GM11168 (cell line): ENCODE measurements around the gene CSNK1A1.

Experiments used
- in situ Hi-C: fragments of 300-500 bp; cut with MboI; formaldehyde crosslinking; loops from one replicate; pipeline ENCODE4 v1.12.0; 2022; ENCODE audit warnings: low sequenced_read_pairs; ENCODE audit not compliant: unreplicated experiment

The CSNK1A1 gene

DNA sequence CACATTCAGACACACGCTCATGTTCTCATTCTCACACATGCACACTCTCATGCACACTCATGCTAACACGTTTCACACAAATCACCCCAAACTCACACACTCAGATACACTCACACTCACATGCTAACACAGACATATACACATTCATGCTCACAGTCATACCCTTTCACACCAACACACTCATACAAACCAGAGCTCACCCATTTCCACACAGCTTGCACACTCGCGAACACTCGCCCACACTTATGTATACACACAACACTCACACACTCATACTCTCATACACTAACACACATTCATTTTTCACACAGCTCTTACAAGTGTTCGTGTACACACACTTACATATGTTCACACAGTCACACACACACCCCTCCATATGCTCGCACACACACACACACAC, 108.0 kb downstream of the CSNK1A1 start:
- in situ Hi-C loops = no loop called here

DNA sequence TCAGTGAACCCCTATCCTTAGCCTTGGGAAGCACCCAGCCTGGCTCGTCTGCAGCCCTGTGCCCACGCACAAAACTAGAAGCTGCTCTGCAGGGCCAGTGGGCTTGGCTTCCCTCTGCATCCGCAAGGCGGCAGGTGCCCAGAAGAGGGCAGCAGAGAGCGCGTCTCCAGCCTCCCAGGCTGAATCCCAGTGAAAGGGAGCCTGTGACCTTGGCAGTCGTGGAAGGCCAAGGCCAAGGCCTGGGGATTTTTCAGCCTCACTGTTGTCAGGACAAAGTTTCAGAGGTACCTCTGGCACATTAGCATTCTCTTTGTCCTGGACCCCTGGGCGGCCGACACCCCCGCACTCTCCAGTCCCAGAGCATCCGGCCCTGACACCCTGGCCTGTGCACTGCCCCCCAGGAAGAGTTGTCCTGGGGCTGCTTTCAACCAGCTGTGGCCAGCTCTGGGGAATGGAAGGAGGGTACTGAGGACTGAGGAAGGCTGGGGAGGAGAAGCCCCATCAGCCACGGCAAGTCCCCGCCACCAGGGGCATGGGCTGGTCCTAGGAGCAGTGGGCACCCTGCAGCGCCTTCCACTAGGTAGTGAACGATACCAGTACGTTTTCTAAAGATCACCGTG, 108.6 kb downstream of the CSNK1A1 start:
- in situ Hi-C loops = no loop called here
